Fibroblast of mammary gland (primary cell): Measurements from ENCODE around the gene ZBTB7C.

Experiments
- DNase-seq: peaks from one replicate; pipeline ENCODE4 v3.0.0-alpha.2; 2010; ENCODE audit warnings: low read depth
- H3K4me3 ChIP-seq: 2 replicates; pipeline ENCODE4 v1.5.1; 2011; ENCODE audit warnings: low read depth, mild to moderate bottlenecking, low read length, moderate library complexity; ENCODE audit not compliant: control insufficient read depth
- TF ChIP-seq, protein P1 (sequence below): conservative IDR thresholded peaks from 2 replicates; pipeline ENCODE4 v1.5.1; 2011; ENCODE audit warnings: low read depth, low read length, inconsistent platforms; ENCODE audit not compliant: control insufficient read depth, insufficient read depth

The ZBTB7C gene

DNA sequence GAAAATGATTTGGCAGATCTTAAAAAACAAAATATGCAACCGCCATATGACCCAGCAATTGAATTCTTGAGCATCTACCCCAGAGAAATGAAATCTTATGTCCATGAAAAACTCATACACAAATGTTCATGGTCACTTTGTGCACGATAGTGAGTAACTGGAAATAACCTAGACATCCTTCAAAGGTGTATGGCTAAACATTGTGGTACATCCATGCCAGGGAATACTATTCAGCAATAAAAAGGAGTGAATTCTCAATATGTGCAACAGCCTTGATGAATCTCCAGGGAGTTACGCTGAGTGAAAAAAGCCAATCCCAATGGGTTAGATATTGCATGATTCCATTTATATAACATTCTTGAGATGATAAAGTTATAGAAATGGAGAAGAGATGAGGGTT is 366.0 kb downstream of the ZBTB7C start:
- TF ChIP-seq, protein P1, sequence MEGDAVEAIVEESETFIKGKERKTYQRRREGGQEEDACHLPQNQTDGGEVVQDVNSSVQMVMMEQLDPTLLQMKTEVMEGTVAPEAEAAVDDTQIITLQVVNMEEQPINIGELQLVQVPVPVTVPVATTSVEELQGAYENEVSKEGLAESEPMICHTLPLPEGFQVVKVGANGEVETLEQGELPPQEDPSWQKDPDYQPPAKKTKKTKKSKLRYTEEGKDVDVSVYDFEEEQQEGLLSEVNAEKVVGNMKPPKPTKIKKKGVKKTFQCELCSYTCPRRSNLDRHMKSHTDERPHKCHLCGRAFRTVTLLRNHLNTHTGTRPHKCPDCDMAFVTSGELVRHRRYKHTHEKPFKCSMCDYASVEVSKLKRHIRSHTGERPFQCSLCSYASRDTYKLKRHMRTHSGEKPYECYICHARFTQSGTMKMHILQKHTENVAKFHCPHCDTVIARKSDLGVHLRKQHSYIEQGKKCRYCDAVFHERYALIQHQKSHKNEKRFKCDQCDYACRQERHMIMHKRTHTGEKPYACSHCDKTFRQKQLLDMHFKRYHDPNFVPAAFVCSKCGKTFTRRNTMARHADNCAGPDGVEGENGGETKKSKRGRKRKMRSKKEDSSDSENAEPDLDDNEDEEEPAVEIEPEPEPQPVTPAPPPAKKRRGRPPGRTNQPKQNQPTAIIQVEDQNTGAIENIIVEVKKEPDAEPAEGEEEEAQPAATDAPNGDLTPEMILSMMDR, result no peak
- no peak for DNase-seq
- H3K4me3 ChIP-seq, result no peak overlapping the region

DNA sequence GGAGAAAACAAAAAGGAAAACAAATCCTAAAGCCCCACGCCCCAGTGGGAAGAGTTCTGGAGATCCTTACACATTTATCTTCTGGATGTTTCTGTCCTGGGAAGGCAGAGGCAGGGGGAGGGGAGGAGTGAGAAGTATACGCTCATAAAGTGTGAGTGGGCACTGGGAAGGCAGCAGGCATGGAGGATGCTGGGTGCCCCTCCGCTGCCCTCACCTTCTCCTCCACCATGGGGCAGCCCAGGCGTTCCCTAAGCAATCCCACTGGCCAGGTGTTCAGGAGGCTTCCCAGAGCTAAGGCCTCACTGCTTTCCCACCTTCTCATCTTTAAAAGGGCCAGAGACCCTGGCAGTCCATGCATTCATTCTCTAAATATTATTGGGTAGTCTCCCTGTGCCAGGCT is 366.8 kb downstream of the ZBTB7C start:
- no peak overlapping the region for H3K4me3 ChIP-seq
- TF ChIP-seq, protein P1, result no peak
- no peak for DNase-seq

DNA sequence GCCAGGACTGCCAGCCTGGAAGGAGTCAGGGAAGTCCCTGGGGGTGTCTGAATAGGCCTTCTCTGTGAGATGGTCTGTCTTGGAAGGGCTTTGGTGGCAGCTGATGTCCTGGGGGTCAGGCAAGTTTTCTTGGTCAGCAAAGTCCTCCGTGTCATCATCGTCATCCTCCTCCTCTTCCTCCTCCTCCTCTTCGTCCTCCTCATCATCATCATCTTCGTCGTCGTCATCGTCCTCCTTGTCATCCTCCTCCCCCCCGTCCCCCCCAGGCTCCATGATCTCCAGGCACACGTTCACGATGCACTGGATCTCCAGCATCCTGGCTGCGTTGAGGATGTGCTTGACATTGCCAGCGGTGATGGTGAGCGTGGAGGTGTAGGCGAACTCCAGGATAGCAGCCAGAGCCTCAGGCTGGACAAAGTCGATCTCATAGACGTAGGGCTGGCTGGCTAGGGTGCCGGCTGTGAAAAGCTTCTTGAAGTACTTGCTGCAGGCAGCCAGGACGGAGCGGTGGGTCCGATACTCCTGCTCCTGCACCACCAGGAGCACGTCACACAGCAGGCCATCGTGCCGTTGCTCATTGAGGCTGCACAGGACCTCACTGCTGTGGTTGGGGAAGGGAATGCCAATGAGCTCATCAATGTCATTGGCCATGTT is 368.6 kb downstream of the ZBTB7C start:
- TF ChIP-seq, protein P1, result no peak
- DNase-seq, result no peak

DNA sequence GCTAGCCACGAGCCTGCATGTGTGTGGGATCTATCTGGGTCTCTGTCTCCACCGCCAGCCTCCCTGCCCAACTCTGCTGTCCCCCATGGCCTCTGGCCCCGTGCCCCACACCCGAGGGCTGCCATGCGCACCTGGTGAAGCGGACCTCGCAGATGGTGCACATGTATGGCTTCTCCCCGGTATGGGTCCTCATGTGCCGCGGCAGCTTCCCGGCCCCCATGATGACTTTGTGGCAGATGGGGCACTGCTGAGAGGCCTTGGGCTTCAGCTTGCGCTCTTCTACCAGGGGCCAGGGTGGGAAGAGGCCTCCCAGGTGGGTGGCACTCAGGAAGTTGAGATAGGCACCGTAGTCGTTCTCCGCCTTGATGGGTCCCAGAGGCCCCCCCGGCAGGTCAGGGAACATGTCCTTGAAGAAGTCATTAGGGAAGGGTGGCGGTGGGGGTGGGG is 369.4 kb downstream of the ZBTB7C start:
- H3K4me3 ChIP-seq, result no peak overlapping the region

More for the DNA sequence above, 368.6 kb downstream of the ZBTB7C start:
- H3K4me3 ChIP-seq, result no peak overlapping the region

DNA sequence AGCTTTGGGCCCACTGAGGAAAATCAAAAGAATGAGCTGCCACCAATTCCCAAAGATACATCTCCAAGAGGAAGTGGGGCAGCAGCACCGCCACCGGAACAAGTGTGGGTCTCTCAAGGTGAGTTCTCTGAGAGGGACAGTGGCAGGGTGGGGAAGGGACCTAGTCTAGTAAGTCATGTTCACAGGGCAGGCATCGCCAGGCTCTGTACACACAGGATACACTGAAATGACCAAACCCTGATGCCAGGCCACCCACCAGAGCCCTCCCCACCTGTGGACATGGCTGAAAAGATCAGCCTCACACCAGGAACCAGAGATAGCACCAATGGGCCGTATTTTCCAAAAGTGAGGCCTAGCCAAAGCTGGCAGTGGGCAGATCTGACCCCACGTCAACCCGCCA is 370.5 kb downstream of the ZBTB7C start:
- H3K4me3 ChIP-seq, result no peak overlapping the region
- TF ChIP-seq, protein P1, result no peak
- DNase-seq, result no peak

More for the DNA sequence above, 369.4 kb downstream of the ZBTB7C start:
- TF ChIP-seq, protein P1, result no peak
- DNase-seq, result no peak

DNA sequence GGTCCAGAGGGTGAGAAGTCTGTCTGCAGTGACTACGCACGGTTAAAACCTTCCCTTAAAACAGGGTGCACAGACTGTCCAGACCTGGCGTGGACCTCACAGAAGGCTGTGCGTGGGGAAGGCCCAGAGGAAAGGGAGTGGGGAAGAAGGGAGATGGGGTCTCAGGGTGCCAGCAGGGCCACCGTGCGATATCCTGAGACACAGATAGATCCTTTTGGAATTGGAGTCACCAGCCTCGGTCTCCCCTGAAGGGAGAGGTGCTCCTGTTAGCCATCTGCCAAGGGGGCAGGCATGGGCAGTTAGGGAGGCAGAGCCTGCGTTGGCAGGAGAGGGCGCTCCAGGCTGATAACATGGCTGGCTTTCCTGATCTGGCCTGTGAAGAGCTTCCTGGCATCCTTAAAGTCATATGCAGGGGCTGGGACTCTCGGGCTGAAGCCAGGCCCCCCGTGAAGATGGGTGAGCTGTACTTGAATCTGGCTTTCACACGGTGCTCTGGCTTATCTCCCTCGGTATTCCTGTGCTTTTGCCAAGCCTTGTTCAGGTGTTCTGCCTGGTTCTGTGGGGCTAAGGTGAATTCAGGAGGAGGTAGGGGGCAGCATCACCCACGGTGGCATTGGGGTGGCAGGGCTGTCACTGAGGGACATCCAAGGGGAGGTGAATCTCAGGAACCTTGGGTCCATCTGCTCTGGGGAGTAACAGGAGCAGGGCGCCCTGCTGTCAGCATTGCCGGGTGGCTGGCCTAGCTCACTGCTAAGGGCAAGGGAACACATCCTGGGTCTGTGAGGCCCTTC is 371.5 kb downstream of the ZBTB7C start:
- DNase-seq, result no peak

More for the DNA sequence above, 371.5 kb downstream of the ZBTB7C start:
- H3K4me3 ChIP-seq, result no peak overlapping the region
- TF ChIP-seq, protein P1, result no peak
